ENCODE data around the gene DLGAP4.

The DLGAP4 gene

DNA sequence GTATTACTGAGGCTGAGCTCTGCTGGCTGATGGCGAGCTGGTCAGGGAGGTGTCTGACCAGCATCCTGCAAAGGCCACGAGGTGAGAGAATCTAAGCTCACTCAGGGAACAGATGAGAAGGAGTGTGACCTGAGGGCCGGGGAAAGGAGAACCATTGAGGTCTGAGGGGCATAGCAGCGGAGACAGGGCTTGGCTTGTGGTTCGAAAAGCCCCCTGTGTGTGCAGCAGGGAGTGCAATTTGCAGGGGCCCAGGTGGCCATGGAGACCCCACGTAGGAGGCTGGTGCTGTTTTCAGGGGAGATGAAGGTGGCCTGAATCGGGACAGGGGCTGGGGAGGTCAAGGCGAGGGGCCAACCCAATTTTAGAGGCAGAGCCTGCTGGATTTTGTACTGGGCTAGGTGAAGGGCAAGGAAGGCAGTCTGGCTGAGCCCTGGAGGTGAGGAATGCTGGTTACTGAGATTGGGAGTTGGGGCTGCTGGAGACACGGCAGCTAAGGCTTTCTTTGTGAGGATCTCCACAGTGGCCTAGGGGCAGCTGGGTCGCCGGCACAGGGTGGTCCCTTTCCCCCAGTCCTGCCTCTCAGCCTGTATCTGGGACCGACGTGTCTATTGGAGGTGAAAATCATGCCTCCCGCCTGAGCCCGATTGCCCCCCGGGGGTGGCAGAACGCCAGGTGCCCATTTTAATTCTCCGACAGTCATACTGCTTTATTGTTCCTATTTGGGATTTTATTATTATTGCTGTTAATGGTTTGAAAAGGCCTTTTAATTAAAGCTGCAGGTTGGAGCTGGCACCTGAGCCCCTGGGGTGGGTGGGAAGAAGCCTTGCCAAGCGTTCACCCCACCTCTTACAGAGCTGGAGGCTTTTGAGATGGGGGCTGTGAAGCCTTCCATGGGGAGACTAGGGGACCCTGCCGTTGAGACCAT, 28.4 kb downstream of the DLGAP4 start:
- DNase-seq = no peak

DNA sequence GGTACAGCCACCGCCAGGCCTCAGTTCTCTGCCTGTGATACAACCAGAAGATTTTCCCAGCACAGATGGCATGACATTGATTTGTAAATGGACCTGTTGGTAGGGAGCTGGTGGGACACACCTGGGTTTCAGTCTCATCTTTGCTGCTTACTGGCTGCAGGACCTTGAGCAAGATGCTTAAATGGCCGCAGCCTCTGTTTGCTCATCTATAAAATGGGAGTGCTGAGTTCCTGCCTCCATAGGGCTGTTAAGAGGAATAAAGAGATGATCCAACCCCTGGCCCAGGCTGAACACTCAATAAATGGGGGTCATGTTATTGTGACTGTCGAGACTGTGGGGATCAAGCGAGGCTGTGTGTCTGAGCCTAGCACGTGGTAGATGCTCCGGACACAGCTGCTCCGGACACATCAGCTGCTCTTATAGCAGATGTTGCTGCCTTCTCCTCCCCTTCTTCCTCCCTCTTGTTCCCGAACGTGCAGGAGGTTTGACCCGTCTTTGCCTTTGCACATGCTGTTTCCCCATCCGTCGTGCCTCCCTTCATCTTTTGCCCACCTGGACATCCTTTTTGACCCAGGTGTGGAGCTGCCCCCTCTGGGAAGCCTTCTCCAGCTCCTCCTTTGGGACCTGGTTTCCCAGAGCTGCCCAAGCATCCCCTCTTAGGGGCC, 29.2 kb downstream of the DLGAP4 start:
- DNase-seq = no peak

- DNase-seq = no peak
Observed at GRCh38 chr20:36336204-36336603, 30.1 kb downstream of the DLGAP4 start.

DNA sequence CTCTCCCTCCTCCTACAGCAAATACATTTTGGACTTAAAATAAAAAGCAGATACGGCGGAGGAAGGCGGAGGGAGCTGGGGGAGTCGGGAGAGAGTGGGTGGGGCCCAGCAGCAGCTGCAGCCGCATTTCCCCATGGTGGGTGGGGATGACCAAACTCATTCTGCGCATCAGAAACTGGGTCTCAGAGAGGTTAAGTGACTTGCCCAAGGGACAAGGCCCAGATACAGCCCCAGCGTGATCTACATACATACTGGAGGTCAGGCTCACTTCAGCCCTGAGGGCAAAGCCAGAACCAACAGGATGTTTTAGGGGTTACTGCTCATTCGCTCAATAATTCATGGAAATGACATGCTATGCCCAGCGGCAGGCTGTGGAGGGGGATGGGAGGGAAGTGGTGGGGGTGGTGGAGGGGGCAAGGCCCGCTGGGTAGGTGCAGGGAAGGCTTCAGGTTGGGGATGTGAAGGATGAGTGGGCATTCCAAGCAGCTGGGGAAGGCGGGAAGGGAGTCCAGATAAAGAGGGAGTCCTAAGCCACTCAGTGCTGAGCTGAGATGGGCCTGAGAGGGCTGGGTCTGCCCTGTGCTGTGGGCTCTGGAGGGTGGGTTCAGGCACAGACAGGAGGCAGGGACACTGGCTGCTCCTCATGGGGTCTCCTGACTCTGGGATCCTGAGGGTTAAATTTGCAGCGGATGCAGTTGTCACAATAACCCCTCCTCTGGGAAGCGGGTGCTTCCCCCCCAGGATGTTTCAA, 31.0 kb downstream of the DLGAP4 start:
- no peak for DNase-seq

DNA sequence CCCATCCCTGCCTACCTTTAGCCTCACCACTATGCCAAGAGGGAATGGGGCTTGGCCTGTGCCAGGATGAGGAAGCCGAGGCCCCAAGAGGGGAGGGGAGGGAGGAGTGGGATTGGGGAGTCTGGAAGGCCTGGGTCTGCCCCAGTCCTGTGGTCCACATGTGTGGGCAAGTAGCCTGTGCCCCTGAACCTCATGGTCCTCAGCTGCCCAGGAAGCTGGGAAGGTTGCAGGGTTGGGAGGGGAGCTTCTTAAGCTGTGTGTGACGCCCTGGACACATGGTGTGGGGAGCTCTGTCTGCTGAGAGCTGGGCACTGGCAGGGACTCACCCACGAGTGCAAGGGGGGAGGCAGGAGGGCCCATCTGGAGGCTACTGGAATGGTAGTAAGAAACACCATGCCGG, 31.7 kb downstream of the DLGAP4 start:
- no peak for DNase-seq

DNA sequence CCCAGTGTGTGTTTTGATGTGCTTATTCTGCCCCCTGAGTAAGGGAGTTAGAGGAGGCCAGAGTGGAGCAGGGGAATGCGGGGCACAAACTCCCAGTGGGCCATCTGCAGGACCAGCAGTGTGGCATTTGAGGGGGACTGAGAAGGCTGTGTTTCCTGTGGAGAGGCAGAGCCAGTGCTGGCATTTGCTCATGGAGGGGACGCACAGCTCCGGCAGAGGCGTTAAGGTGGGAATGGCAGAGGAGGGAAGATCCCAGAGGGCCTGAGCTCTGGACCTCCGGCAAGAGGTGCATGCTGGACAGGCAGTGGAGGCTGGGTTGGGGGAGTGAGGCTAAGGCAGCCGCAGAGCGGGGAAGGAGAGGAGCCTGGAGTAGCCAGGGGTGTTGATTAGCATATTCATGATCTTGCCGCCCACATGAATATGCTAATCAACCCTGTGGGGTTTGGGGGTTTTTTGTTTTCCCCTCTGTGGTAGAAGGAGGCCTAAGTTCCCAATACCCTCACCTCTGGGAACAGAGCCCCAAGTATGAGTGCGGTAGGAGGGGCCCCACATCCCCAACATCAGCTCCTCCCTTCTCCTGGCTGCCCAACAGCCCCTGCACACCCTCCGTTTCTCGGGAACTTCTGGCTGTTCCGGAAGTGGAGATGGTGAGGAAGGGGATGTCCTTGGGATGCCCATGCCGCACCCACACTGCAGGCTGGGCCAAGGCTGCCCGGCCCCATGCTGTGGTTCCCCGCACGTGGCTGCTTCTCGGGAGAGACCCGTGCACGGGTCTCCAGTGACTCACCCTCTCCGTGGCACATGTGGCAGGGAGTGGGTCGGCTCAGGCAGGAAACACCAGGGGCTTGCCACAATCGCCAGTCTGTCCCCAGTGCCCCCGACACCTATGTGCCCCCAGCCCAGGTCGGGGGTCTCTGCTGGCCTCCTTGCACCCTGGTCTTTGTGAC, 33.8 kb downstream of the DLGAP4 start:
- no peak for DNase-seq

- DNase-seq = no peak
Observed at GRCh38 chr20:36340593-36340990, 34.5 kb downstream of the DLGAP4 start.

DNA sequence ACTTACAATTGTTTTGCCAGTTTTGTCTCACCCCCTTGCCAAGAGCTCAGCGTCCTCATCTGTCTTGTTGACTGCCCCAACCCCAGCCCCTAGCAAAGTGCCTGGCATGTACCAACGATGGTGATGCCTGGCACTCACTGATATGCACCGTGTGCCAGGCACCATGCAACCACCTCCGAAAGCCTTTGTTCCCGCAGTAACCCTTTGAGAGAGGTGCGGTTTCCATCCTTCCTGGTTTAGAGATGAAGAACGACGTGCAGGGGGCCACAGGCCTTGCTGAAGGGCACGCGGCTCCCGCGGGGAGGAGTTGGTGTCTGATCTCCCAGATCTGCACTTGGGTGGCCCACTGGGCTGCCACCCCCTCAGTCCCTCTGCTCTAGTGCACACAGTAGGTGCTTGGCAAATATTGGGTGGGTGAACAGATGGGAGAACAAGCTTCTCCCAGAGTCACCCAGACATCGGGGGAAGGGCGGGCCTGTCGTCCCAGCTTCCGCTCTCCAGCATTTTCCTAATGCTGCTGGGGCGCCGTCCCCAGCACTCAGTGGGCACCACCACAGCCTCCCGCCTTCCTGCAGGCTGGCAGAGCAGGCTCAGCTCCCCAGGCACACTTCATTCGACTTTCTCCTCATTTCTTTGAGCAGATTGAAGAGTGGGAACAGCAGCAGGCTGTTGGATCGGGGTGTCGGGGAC, 35.3 kb downstream of the DLGAP4 start:
- DNase-seq = no peak

- no peak for DNase-seq
Observed at GRCh38 chr20:36342331-36343120, 36.4 kb downstream of the DLGAP4 start.

- DNase-seq = no peak
Observed at GRCh38 chr20:36343641-36344040, 37.5 kb downstream of the DLGAP4 start.

- DNase-seq = no peak
Observed at GRCh38 chr20:36344517-36345132, 38.5 kb downstream of the DLGAP4 start.

GRCh38 chr20:36346256-36346655, 40.1 kb downstream of the DLGAP4 start:
- no peak for DNase-seq

- no peak for DNase-seq
Observed at GRCh38 chr20:36349384-36350170, 43.4 kb downstream of the DLGAP4 start.

DNA sequence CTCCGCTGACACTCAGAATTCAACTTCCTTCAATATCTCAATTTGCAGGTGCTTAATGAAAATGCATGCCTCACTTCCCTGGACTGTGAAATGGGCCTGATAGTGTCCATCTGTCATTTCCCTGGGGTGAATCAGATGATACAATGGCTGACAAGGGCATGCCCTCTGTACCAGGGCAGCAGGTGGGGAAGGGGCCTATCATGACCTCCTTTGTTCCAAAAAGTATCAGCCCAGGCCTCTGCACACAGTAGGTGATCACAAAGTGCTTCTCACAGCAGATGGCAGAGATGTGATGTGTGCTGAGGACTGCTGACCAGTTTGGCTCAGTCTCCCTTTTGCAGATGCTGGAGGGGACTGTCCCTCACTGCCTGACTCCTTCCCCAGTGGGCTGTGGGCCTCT, 44.3 kb downstream of the DLGAP4 start:
- DNase-seq = no peak

GRCh38 chr20:36351937-36352336, 45.8 kb downstream of the DLGAP4 start:
- DNase-seq = no peak

GRCh38 chr20:36352843-36353553, 46.9 kb downstream of the DLGAP4 start:
- no peak for DNase-seq

DNA sequence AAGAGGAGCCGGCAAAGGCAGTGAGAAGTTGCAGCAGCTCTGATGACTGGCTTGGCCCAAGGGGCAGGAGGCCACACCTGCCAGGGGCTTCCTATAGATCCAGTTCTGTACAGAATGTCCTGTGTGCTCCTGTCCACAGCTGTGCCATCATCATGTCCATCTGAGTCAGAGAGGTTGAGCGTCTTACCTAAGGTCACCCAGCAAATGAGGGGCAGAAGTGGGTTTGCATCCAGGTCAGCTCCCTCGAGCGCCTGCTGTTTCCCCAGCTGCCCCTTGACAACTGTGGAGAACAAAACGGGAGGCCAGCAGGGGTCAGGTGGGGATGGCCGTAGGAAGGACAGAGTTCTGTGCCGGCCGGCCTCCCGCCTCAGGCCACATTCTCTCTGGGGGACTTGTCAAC, 47.6 kb downstream of the DLGAP4 start:
- DNase-seq = no peak

- no peak for DNase-seq
Observed at GRCh38 chr20:36355469-36356171, 49.5 kb downstream of the DLGAP4 start.
